H9 (cell line): ENCODE data around the gene MYO5C. TPM values are rescaled to one million over a fixed set of nuclear protein-coding genes. Genes with fewer than 3 reads are reported as not detected.

Source experiments
- DNase-seq: peaks from one replicate; pipeline ENCODE4 v3.0.0-alpha.2; 2017
- H2AFZ ChIP-seq: one replicate; pipeline ENCODE4 v1.6.1; 2013; ENCODE audit warnings: mild to moderate bottlenecking, low read length, control low read depth, moderate library complexity
- H2AK5ac ChIP-seq: 2 replicates; pipeline ENCODE4 v1.6.1; 2013; ENCODE audit warnings: low read length, control low read depth, mixed read lengths; ENCODE audit not compliant: insufficient read length
- H2BK120ac ChIP-seq: one replicate; pipeline ENCODE4 v1.6.1; 2013; ENCODE audit warnings: low read depth, mild to moderate bottlenecking, low read length, control low read depth, inconsistent platforms; ENCODE audit not compliant: poor library complexity, severe bottlenecking
- H2BK12ac ChIP-seq: 2 replicates; pipeline ENCODE4 v1.6.1; 2013; ENCODE audit warnings: low read length, control low read depth, mixed read lengths, low read depth; ENCODE audit not compliant: insufficient read length
- H2BK15ac ChIP-seq: 2 replicates; pipeline ENCODE4 v1.6.1; 2013; ENCODE audit warnings: low read depth, low read length, control low read depth
- H2BK20ac ChIP-seq: one replicate; pipeline ENCODE4 v1.6.1; 2013; ENCODE audit warnings: low read depth, mild to moderate bottlenecking, low read length, control low read depth, inconsistent platforms; ENCODE audit not compliant: poor library complexity, severe bottlenecking
- H2BK5ac ChIP-seq: 2 replicates; pipeline ENCODE4 v1.6.1; 2013; ENCODE audit warnings: low read length, control low read depth, mixed read lengths; ENCODE audit not compliant: insufficient read length
- H3K14ac ChIP-seq: 2 replicates; pipeline ENCODE4 v1.6.1; 2013; ENCODE audit warnings: low read length, control low read depth; ENCODE audit not compliant: insufficient read depth
- H3K18ac ChIP-seq: 2 replicates; pipeline ENCODE4 v1.6.1; 2013; ENCODE audit warnings: low read depth, mild to moderate bottlenecking, mixed read lengths, low read length, control low read depth; ENCODE audit not compliant: insufficient read length
- H3K23ac ChIP-seq: 2 replicates; pipeline ENCODE4 v1.6.1; 2013; ENCODE audit warnings: low read length, control low read depth, mixed read lengths, low read depth; ENCODE audit not compliant: insufficient read length
- H3K23me2 ChIP-seq: 2 replicates; pipeline ENCODE4 v1.6.1; 2013; ENCODE audit warnings: low read depth, mild to moderate bottlenecking, mixed read lengths, low read length, control low read depth; ENCODE audit not compliant: insufficient read length, poor library complexity, severe bottlenecking
- H3K27ac ChIP-seq: 2 replicates; pipeline ENCODE4 v1.5.1; 2013; ENCODE audit warnings: low read length, control low read depth, mixed read lengths, low read depth; ENCODE audit not compliant: insufficient read length
- H3K27me3 ChIP-seq: 2 replicates; pipeline ENCODE4 v1.6.1; 2013; ENCODE audit warnings: low read length, control low read depth, inconsistent platforms; ENCODE audit not compliant: insufficient read depth
- H3K4ac ChIP-seq: 2 replicates; pipeline ENCODE4 v1.6.1; 2013; ENCODE audit warnings: low read depth, mild to moderate bottlenecking, control low read depth, inconsistent platforms, low read length, moderate library complexity
- H3K4me1 ChIP-seq: 2 replicates; pipeline ENCODE4 v1.6.1; 2013; ENCODE audit warnings: low read length, control low read depth, inconsistent platforms; ENCODE audit not compliant: insufficient read depth
- H3K4me2 ChIP-seq: 2 replicates; pipeline ENCODE4 v1.6.1; 2013; ENCODE audit warnings: low read length, control low read depth, mixed read lengths; ENCODE audit not compliant: insufficient read length, insufficient read depth
- H3K56ac ChIP-seq: 2 replicates; pipeline ENCODE4 v1.6.1; 2013; ENCODE audit warnings: low read depth, mild to moderate bottlenecking, mixed read lengths, low read length, control low read depth; ENCODE audit not compliant: insufficient read length
- H3K79me1 ChIP-seq: 2 replicates; pipeline ENCODE4 v1.6.1; 2013; ENCODE audit warnings: low read depth, mild to moderate bottlenecking, moderate library complexity, low read length, control low read depth, inconsistent platforms; ENCODE audit not compliant: insufficient read depth, poor library complexity, severe bottlenecking
- H3K79me2 ChIP-seq: 2 replicates; pipeline ENCODE4 v1.6.1; 2013; ENCODE audit warnings: low read length, control low read depth, inconsistent platforms; ENCODE audit not compliant: insufficient read depth
- H3K9ac ChIP-seq: 2 replicates; pipeline ENCODE4 v1.6.1; 2013; ENCODE audit warnings: low read length, control low read depth, mixed read lengths; ENCODE audit not compliant: insufficient read length; ENCODE audit errors: extremely low read depth
- H3K9me3 ChIP-seq: one replicate; pipeline ENCODE4 v1.6.1; 2013; ENCODE audit warnings: low read depth, low read length, inconsistent platforms; ENCODE audit not compliant: control insufficient read depth
- H3T11ph ChIP-seq: one replicate; pipeline ENCODE4 v1.6.1; 2013; ENCODE audit warnings: mild to moderate bottlenecking, low read length, control low read depth, inconsistent platforms
- H4K20me1 ChIP-seq: one replicate; pipeline ENCODE4 v1.6.1; 2013; ENCODE audit not compliant: control insufficient read depth, insufficient read length, insufficient read depth
- H4K5ac ChIP-seq: 2 replicates; pipeline ENCODE4 v1.6.1; 2013; ENCODE audit warnings: low read depth, mild to moderate bottlenecking, mixed read lengths, low read length, control low read depth; ENCODE audit not compliant: insufficient read length
- H4K8ac ChIP-seq: replicated peaks from 2 replicates; pipeline ENCODE4 v1.6.1; 2013; ENCODE audit warnings: low read length, control low read depth, mixed read lengths, low read depth; ENCODE audit not compliant: insufficient read length
- H4K91ac ChIP-seq: 2 replicates; pipeline ENCODE4 v1.6.1; 2013; ENCODE audit warnings: low read depth, mild to moderate bottlenecking, moderate library complexity, mixed read lengths, low read length, control low read depth; ENCODE audit not compliant: insufficient read length
- H3K27ac Mint-ChIP-seq, 3 experiments: 2 replicates in 2 of 3; 3 replicates in 1 of 3; pipeline ENCODE4 v1.8.0; 2020 to 2021; ENCODE audit warnings: mixed read lengths in 3 of 3, mild to moderate bottlenecking in 1 of 3, moderate library complexity in 1 of 3
- H3K27me3 Mint-ChIP-seq: 2 replicates; pipeline ENCODE4 v1.8.0; 2021; ENCODE audit warnings: low read depth, mild to moderate bottlenecking, moderate library complexity, mixed read lengths
- H3K36me3 Mint-ChIP-seq, 3 experiments: 2 replicates in 2 of 3; 3 replicates in 1 of 3; pipeline ENCODE4 v1.8.0; 2020 to 2021; ENCODE audit warnings: low read depth in 3 of 3, mixed read lengths in 3 of 3; ENCODE audit not compliant: insufficient read depth in 1 of 3
- H3K4me1 Mint-ChIP-seq, 2 experiments: 2 replicates each; pipeline ENCODE4 v1.8.0; 2020; ENCODE audit warnings: mixed read lengths in 2 of 2
- H3K4me3 Mint-ChIP-seq, 2 experiments: 2 replicates in 1 of 2; 3 replicates in 1 of 2; pipeline ENCODE4 v1.8.0; 2020 to 2021; ENCODE audit warnings: mild to moderate bottlenecking in 2 of 2, mixed read lengths in 2 of 2, moderate library complexity in 1 of 2
- H3K9me3 Mint-ChIP-seq, 2 experiments: 2 replicates in 1 of 2; 3 replicates in 1 of 2; pipeline ENCODE4 v1.8.0; 2020; ENCODE audit warnings: mild to moderate bottlenecking in 2 of 2, mixed read lengths in 2 of 2, moderate library complexity in 1 of 2
- WGBS: extraction: QIAGEN DNeasy Blood & Tissue Kit; methylation state at CpG from one replicate; pipeline ENCODE4 v1.1.7; 2013; ENCODE audit warnings: missing lambda C conversion rate, low lambda C conversion rate, mixed read lengths; ENCODE audit not compliant: insufficient read length; ENCODE audit errors: extremely low coverage; 5-methylcytosine and 5-hydroxymethylcytosine counted together
- total RNA-seq: library from RNA; stranded (reverse); gene quantifications from 2 replicates; pipeline ENCODE4 v1.2.1, GENCODE V29; 2021
- TF ChIP-seq, protein P1 (sequence below): fragments of 200-600 bp; sonication (generic); conservative IDR thresholded peaks from 3 replicates; pipeline ENCODE4 v1.8.0; 2021; ENCODE audit warnings: antibody characterized with exemption, mild to moderate bottlenecking

MYO5C gene
- total RNA-seq, 1 experiment from 2014 or later, result 22.2 TPM

DNA sequence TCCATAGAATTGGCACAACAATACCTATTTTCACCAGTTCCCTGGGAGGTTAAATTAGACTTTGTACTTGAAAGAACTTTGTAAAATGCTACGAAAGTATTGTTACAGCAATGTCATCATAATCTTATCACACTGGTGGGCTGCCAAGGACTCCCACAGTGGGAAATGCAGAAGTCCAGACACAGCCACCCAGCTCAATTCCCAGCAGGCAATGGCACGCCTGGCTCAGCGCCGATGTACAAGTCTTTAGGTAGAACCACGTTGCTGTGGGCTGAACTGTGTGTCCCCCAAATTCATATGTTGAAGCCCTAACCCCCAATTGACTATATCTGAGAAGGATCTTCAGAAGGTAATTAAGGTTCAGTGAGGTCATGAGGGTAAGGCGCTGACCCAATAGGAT, 12.3 kb downstream of the MYO5C start:
- DNase-seq, result no peak
- H3K4me1 ChIP-seq, result no peaks in the 10 kb centered on the region

More for the DNA sequence above, 12.3 kb downstream of the MYO5C start:
- no peak overlapping the region for H2BK120ac ChIP-seq
- TF ChIP-seq, protein P1, sequence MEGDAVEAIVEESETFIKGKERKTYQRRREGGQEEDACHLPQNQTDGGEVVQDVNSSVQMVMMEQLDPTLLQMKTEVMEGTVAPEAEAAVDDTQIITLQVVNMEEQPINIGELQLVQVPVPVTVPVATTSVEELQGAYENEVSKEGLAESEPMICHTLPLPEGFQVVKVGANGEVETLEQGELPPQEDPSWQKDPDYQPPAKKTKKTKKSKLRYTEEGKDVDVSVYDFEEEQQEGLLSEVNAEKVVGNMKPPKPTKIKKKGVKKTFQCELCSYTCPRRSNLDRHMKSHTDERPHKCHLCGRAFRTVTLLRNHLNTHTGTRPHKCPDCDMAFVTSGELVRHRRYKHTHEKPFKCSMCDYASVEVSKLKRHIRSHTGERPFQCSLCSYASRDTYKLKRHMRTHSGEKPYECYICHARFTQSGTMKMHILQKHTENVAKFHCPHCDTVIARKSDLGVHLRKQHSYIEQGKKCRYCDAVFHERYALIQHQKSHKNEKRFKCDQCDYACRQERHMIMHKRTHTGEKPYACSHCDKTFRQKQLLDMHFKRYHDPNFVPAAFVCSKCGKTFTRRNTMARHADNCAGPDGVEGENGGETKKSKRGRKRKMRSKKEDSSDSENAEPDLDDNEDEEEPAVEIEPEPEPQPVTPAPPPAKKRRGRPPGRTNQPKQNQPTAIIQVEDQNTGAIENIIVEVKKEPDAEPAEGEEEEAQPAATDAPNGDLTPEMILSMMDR, result no peak
- H4K5ac ChIP-seq, result no peak overlapping the region
- H3K14ac ChIP-seq, result no peak overlapping the region
- no peaks in the 10 kb centered on the region for H3K27me3 ChIP-seq
- H2BK5ac ChIP-seq, result no peak overlapping the region
- WGBS, result no CpG with 5 or more reads among the region's 6 CpGs
- no peak overlapping the region for H3K4ac ChIP-seq
- no peak overlapping the region for H2BK12ac ChIP-seq
- H3K23me2 ChIP-seq, result no peaks in the 10 kb centered on the region
- no peaks in the 10 kb centered on the region for H4K20me1 ChIP-seq
- H3K56ac ChIP-seq, result no peak overlapping the region
- no peak overlapping the region for H3K4me2 ChIP-seq
- H3K79me2 ChIP-seq, result peaks cover 2% of the 10 kb centered on the region; the same call in 1 of the 2 replicates
- H3K27ac ChIP-seq, result no peak overlapping the region
- no peak overlapping the region for H3K18ac ChIP-seq
- no peak overlapping the region for H3K9ac ChIP-seq
- Mint-ChIP-seq H3K27ac (no peak overlapping the region), H3K4me3 (no peak overlapping the region), H3K4me1 (peaks cover 11 to 17% of the 10 kb centered on the region in 2 experiments), H3K36me3 (peaks cover 31 to 55% (median 39%) of the 10 kb centered on the region in 3 experiments), H3K9me3 (peaks cover 13 to 23% of the 10 kb centered on the region in 2 experiments; a peak in 4 of 5 replicates), H3K27me3 (no peaks in the 10 kb centered on the region)
- H3K9me3 ChIP-seq, result no peaks in the 10 kb centered on the region
- H2BK15ac ChIP-seq, result no peak overlapping the region
- H2AK5ac ChIP-seq, result no peak overlapping the region
- no peaks in the 10 kb centered on the region for H3K79me1 ChIP-seq
- no peak overlapping the region for H4K91ac ChIP-seq
- no peak overlapping the region for H3K23ac ChIP-seq
- H2AFZ ChIP-seq, result no peak overlapping the region
- no peak overlapping the region for H4K8ac ChIP-seq
- no peak overlapping the region for H2BK20ac ChIP-seq
- H3T11ph ChIP-seq, result no peak overlapping the region
